Measurements from ENCODE around the gene KIF5B.
"Not testable (repeated sequence)": the region's sequence is repeated elsewhere in the genome, so short reads cannot be mapped to it uniquely, and the experiment has no call there.

Gene KIF5B

GRCh38 chr10:32059472-32059871 lies 3.2 kb upstream of the KIF5B start:
- no peak for DNase-seq (ENCODE audit: low read depth in 3 of 3)

GRCh38 chr10:32057036-32057372 lies 779 bp upstream of the KIF5B start:
- no peak for DNase-seq (ENCODE audit: low read depth in 3 of 3)

- DNase-seq (ENCODE audit: low read depth in 3 of 3) = peak; percentile 20 to 42 (median 27)
Measured at GRCh38 chr10:32055478-32056135, 618 bp downstream of the KIF5B start.

GRCh38 chr10:32054094-32054493 lies 2.1 kb downstream of the KIF5B start:
- no peak for DNase-seq (ENCODE audit: low read depth in 3 of 3)

GRCh38 chr10:32053392-32053791 lies 2.8 kb downstream of the KIF5B start:
- DNase-seq (ENCODE audit: low read depth in 3 of 3) = not testable (repeated sequence)

GRCh38 chr10:32051926-32052325 lies 4.3 kb downstream of the KIF5B start:
- DNase-seq (ENCODE audit: low read depth in 3 of 3) = no peak

GRCh38 chr10:32050177-32050576 lies 6.0 kb downstream of the KIF5B start:
- no peak for DNase-seq (ENCODE audit: low read depth in 3 of 3)

GRCh38 chr10:32049113-32049512 lies 7.1 kb downstream of the KIF5B start:
- DNase-seq (ENCODE audit: low read depth in 3 of 3) = no peak

GRCh38 chr10:32048282-32048681 lies 7.9 kb downstream of the KIF5B start:
- no peak for DNase-seq (ENCODE audit: low read depth in 3 of 3)

GRCh38 chr10:32047881-32048280 lies 8.3 kb downstream of the KIF5B start:
- no peak for DNase-seq (ENCODE audit: low read depth in 3 of 3)

GRCh38 chr10:32046151-32046550 lies 10.1 kb downstream of the KIF5B start:
- DNase-seq (ENCODE audit: low read depth in 3 of 3) = no peak

- DNase-seq (ENCODE audit: low read depth in 3 of 3) = not testable (repeated sequence)
Measured at GRCh38 chr10:32042730-32043129, 13.5 kb downstream of the KIF5B start.

- DNase-seq (ENCODE audit: low read depth in 3 of 3) = no peak
Measured at GRCh38 chr10:32041290-32042028, 14.8 kb downstream of the KIF5B start.

GRCh38 chr10:32039734-32040133 lies 16.5 kb downstream of the KIF5B start:
- DNase-seq (ENCODE audit: low read depth in 3 of 3) = no peak

- no peak for DNase-seq (ENCODE audit: low read depth in 3 of 3)
Measured at GRCh38 chr10:32038777-32039176, 17.4 kb downstream of the KIF5B start.

- DNase-seq (ENCODE audit: low read depth in 3 of 3) = no peak
Measured at GRCh38 chr10:32036922-32037321, 19.3 kb downstream of the KIF5B start.

GRCh38 chr10:32035038-32035437 lies 21.2 kb downstream of the KIF5B start:
- no peak for DNase-seq (ENCODE audit: low read depth in 3 of 3)

GRCh38 chr10:32033171-32033570 lies 23.1 kb downstream of the KIF5B start:
- no peak for DNase-seq (ENCODE audit: low read depth in 3 of 3)

- no peak for DNase-seq (ENCODE audit: low read depth in 3 of 3)
Measured at GRCh38 chr10:32031920-32032319, 24.3 kb downstream of the KIF5B start.

GRCh38 chr10:32031424-32031823 lies 24.8 kb downstream of the KIF5B start:
- no peak for DNase-seq (ENCODE audit: low read depth in 3 of 3)

- DNase-seq (ENCODE audit: low read depth in 3 of 3) = no peak
Measured at GRCh38 chr10:32028710-32029109, 27.5 kb downstream of the KIF5B start.

- DNase-seq (ENCODE audit: low read depth in 3 of 3) = no peak
Measured at GRCh38 chr10:32023264-32023663, 33.0 kb downstream of the KIF5B start.

GRCh38 chr10:32017044-32017443 lies 39.2 kb downstream of the KIF5B start:
- no peak for DNase-seq (ENCODE audit: low read depth in 3 of 3)

GRCh38 chr10:32015386-32015785 lies 40.8 kb downstream of the KIF5B start:
- DNase-seq (ENCODE audit: low read depth in 3 of 3) = no peak
